ENCODE measurements around the gene DOCK3. TPM values are rescaled to one million over a fixed set of nuclear protein-coding genes. Genes with fewer than 3 reads are reported as not detected.

DOCK3 gene
- total RNA-seq, 1 donor from 2014 or later = under 0.01 TPM

- FAIRE-seq (peak; percentile 91), DNase-seq (ENCODE audit: low read depth) (no peak)
- Histone ChIP-seq H3K4me3 (ENCODE audit: low read depth, low read length) (no peak overlapping the region), H3K27me3 (ENCODE audit: control insufficient read depth, insufficient read depth, low read length) (no peaks in the 10 kb centered on the region), H3K36me3 (ENCODE audit: control insufficient read depth, insufficient read depth, low read length) (peaks cover 18% of the 10 kb centered on the region)
- TF ChIP-seq CTCF (IDR thresholded peaks at IDR 0.05; ENCODE audit: insufficient read depth, low read length, severe bottlenecking) = no peak
Observed at GRCh38 chr3:50648313-50648712, 26.4 kb upstream of the DOCK3 start.

GRCh38 chr3:50648944-50649343 lies 25.8 kb upstream of the DOCK3 start:
- peaks cover 17% of the 10 kb centered on the region for H3K36me3 ChIP-seq (ENCODE audit: control insufficient read depth, insufficient read depth, low read length)
- H3K4me3 ChIP-seq (ENCODE audit: low read depth, low read length) = no peak overlapping the region
- TF ChIP-seq CTCF (IDR thresholded peaks at IDR 0.05; ENCODE audit: insufficient read depth, low read length, severe bottlenecking) = no peak
- no peaks in the 10 kb centered on the region for H3K27me3 ChIP-seq (ENCODE audit: control insufficient read depth, insufficient read depth, low read length)
- no peak for FAIRE-seq
- DNase-seq (ENCODE audit: low read depth) = no peak

GRCh38 chr3:50649451-50649931 lies 25.2 kb upstream of the DOCK3 start:
- no peaks in the 10 kb centered on the region for H3K27me3 ChIP-seq (ENCODE audit: control insufficient read depth, insufficient read depth, low read length)
- no peak for TF ChIP-seq CTCF (IDR thresholded peaks at IDR 0.05; ENCODE audit: insufficient read depth, low read length, severe bottlenecking)
- FAIRE-seq = no peak
- peaks cover 17% of the 10 kb centered on the region for H3K36me3 ChIP-seq (ENCODE audit: control insufficient read depth, insufficient read depth, low read length)
- no peak for DNase-seq (ENCODE audit: low read depth)
- H3K4me3 ChIP-seq (ENCODE audit: low read depth, low read length) = no peak overlapping the region

- TF ChIP-seq CTCF (IDR thresholded peaks at IDR 0.05; ENCODE audit: insufficient read depth, low read length, severe bottlenecking) = no peak
- H3K27me3 ChIP-seq (ENCODE audit: control insufficient read depth, insufficient read depth, low read length) = no peaks in the 10 kb centered on the region
- no peak for DNase-seq (ENCODE audit: low read depth)
- no peak for FAIRE-seq
- H3K36me3 ChIP-seq (ENCODE audit: control insufficient read depth, insufficient read depth, low read length) = peaks cover 13% of the 10 kb centered on the region
- H3K4me3 ChIP-seq (ENCODE audit: low read depth, low read length) = no peak overlapping the region
Observed at GRCh38 chr3:50650018-50650417, 24.7 kb upstream of the DOCK3 start.

GRCh38 chr3:50651445-50651844 lies 23.3 kb upstream of the DOCK3 start:
- no peak for FAIRE-seq
- no peak for TF ChIP-seq CTCF (IDR thresholded peaks at IDR 0.05; ENCODE audit: insufficient read depth, low read length, severe bottlenecking)

GRCh38 chr3:50651920-50652529 lies 22.7 kb upstream of the DOCK3 start:
- no peak for DNase-seq (ENCODE audit: low read depth)
- no peak for TF ChIP-seq CTCF (IDR thresholded peaks at IDR 0.05; ENCODE audit: insufficient read depth, low read length, severe bottlenecking)
- no peak for FAIRE-seq

More at GRCh38 chr3:50651445-50651844, 23.3 kb upstream of the DOCK3 start:
- no peak for DNase-seq (ENCODE audit: low read depth)
- H3K27me3 ChIP-seq (ENCODE audit: control insufficient read depth, insufficient read depth, low read length) = no peaks in the 10 kb centered on the region
- no peak overlapping the region for H3K4me3 ChIP-seq (ENCODE audit: low read depth, low read length)
- peaks cover 6% of the 10 kb centered on the region for H3K36me3 ChIP-seq (ENCODE audit: control insufficient read depth, insufficient read depth, low read length)

More at GRCh38 chr3:50651920-50652529, 22.7 kb upstream of the DOCK3 start:
- Histone ChIP-seq H3K36me3 (ENCODE audit: control insufficient read depth, insufficient read depth, low read length) (peaks cover 4% of the 10 kb centered on the region), H3K4me3 (ENCODE audit: low read depth, low read length) (no peak overlapping the region), H3K27me3 (ENCODE audit: control insufficient read depth, insufficient read depth, low read length) (no peaks in the 10 kb centered on the region)

Data from bronchial epithelial cell (primary cell).